Activated T-cell treated with anti-CD3 and anti-CD28 coated beads, Interleukin-2, amount 50 U/mL, for 1 hour (primary cell): ENCODE results near the gene ARNT2.

ENCODE experiments used
- DNase-seq: peaks from one replicate; pipeline ENCODE4 v3.0.0-alpha.2; 2020

The ARNT2 gene

DNA sequence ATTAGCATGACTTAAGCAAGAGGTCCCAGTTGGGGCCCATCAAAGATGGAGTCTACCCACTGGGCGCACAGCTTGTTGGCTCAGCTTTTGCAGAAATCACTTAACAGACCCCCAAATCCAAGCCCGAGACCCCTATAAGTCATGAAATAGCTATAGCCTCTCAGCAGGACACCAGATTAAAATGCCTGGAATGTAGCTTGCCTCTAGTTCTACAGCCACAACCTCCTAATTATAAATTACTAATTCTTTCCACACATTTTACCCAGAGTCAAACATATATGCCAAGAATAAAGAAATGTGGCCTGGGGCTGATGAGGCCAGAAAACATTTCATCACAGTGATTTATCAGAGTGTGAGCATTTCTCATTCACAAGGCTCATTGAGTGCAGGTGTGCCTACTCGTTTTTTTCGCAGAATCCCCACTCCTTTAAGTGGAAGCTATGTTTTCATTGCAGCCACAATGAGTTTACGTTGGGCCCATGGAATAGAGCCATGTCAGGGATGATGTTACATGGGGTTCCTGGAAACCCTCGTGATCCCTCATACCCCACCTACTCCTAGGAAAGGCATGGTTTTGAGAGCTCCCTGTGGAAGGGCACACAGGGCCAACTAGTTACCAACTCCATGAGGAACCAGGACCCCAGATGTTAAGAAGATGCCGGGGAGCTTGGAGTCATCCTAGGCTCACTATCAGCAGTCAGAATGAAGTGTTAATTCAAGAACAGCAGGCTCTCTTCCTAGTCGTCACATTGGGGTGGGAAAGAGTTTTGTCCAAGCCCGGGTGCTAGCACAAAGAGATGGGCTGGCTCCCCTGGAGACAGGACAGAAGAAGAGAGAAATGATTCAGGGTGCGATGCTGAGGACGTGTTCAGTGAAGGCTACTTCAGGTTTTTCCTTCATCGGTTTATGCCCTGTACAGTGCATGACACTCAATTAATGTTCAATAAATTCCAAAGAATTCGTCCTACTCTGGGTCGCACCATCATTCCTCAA is 200.7 kb downstream of the ARNT2 start:
- DNase-seq, result no peak

DNA sequence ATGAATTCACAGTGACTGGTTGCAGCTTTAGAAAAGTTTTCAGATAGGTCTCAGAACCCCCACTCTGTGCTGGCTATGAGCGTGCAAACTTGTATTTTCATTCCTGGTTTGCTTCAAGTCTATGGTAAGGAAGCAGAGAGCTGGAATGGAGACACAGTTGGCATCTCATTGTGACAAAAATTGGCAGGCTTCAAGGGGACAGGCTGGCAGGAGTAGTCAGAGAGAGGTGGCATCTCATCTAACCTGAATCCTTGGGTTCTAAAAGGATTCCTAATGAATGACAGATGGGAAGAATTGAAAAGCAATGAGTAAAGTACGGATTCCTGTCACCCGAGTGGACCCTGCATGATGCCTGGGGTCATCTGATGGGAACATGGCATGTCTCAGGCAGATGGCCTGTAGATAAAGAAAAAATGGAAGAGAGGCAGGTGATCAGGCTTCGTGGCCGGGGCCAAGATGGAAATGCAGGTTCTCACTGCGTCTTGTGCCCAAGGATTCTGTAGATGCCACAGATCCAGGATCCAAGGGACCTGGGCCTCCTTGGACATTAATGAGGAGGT is 201.5 kb downstream of the ARNT2 start:
- DNase-seq, result no peak

DNA sequence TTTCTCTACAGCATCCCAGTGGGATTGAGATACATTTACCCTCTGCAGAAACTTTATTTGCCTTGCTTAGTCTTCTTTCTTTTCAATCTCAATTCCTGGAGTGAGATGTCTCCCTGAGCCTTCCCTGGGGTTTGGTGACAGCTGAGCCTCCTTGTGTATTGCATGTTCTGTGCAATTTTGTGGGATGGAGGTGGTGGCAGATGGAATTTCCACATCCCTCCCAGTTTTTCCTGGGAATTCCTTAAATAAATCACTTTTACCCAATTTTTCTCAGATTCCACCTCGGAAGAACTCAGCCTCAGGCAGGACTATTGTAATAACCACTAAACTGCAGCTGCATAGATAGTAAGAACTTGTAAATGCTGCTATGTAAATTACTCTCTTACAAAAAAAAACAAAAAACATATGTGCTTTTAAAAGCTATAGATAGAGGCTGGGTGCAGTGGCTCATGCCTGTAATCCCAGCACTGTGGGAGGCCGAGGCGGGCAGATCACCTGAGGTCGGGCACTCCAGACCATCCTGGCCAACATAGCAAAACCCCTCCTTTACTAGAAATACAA is 202.4 kb downstream of the ARNT2 start:
- DNase-seq, result no peak

DNA sequence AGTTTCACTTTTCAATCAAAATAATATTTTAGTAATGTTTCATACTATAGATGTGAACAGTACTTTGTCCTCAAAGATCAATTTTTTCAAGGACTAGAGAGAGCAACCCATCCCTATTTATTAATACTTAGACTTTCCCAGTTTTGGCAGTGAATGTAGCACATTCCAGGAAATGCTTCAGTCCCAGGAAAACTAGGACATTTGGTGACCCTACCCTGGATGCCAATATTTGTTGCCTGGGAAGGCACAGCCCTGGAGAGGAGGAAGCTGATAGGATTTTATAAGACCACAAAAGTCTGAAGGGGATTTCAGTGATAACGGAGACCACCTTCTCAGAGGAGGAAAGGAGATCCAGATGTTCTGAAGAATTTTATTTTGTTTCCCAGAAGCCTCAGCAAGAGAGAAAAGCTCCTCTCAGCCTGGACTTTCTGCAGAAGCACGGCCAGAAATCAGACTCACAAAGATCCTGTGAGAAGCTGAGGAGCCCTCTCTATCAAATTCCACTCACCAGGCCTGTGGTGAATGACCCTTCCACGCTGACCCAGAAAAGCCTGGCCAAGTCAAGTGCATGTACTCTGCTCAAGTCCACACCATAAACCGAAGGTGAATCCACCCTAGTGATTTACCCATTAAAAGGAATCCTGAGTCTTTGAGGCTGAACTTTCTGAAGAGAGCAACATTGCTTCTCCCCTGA is 203.3 kb downstream of the ARNT2 start:
- no peak for DNase-seq

GRCh38 chr15:80608688-80609087 is 204.5 kb downstream of the ARNT2 start:
- no peak for DNase-seq

GRCh38 chr15:80609091-80609490 is 204.9 kb downstream of the ARNT2 start:
- DNase-seq, result no peak

DNA sequence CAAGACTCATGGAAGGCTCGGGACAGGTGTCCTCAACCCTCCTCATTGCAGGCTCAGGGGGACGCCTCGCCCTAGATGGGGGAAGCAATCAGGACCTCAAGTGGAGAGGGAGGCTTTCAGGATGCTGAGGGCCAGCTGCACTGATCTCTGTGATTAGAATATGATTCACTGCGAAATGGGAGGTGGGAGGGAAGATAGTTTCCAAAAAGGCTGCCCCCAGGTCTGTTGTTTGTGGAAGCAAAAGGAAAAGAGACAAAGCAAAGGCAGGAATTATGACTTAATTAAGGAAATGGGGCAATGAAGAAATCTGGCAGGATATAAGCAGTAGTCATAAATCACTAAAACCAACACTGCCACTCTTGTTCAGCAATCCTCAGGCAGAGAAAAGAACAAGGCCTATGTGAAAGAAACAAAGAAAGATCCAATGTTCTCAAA is 205.3 kb downstream of the ARNT2 start:
- DNase-seq, result no peak

GRCh38 chr15:80611543-80612080 is 207.4 kb downstream of the ARNT2 start:
- DNase-seq, result no peak

DNA sequence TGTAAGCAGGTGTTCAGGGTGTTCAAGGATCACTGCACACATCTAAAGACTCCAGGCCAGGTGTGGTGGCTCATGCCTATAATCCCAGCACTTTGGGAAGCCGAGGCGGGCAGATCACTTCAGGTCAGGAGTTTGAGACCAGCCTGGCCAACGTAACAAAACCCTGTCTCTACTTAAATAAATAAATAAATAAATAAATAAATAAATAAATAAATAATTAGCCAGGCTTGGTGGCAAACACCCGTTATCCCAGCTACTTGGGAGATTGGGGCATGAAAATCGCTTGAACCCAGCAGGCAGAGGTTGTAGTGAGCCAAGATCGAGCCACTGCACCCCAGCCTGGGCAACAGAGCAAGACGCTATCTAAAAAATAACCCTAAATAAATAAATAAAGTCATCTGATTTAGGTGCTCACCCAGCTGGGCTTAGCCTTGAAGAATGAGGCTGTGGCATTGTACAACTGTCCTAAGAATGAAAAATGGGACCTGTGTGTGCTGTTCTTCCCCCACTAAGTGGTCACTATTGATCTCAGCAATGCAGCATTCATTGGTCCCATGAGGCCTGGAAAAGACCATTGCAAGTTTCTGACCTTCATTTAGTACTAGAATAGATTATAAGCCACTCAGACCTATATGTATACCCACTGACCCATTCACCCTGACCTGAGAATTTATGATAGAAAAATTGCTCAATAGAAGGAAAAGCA is 208.1 kb downstream of the ARNT2 start:
- DNase-seq, result no peak

- DNase-seq, result no peak
Observed at GRCh38 chr15:80613762-80614365, 209.7 kb downstream of the ARNT2 start.

- DNase-seq, result no peak
Observed at GRCh38 chr15:80614711-80615360, 210.7 kb downstream of the ARNT2 start.

GRCh38 chr15:80615361-80615736 is 211.2 kb downstream of the ARNT2 start:
- no peak for DNase-seq

DNA sequence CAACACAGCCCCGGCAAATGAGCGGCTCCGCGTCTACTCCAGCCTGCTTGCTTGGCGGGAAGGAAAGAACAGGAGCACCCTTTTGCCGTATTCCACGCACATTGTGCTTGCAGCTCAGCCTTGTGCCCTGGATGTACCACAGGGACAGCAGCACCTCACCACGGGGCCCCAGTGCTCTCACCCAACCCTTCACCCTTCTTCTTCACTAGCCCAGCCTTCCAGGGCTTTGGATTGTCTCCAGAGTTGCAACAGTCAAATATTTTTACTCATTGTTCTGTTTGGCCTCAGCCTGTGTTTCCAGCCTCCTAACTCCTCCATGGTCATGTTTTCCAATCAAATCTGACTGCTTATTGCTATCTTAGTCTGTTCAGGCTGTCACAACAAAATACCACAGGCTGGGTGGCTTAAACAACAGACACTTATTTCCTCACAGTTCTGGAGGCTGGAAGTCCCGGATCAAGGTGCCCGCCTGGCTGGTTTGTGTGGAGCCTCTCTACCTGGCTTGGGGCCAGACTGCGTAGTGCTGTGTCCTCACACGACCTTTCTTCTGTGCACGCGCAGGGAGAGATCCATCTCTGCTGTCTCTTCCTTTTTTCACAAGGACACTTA is 211.7 kb downstream of the ARNT2 start:
- DNase-seq, result no peak

DNA sequence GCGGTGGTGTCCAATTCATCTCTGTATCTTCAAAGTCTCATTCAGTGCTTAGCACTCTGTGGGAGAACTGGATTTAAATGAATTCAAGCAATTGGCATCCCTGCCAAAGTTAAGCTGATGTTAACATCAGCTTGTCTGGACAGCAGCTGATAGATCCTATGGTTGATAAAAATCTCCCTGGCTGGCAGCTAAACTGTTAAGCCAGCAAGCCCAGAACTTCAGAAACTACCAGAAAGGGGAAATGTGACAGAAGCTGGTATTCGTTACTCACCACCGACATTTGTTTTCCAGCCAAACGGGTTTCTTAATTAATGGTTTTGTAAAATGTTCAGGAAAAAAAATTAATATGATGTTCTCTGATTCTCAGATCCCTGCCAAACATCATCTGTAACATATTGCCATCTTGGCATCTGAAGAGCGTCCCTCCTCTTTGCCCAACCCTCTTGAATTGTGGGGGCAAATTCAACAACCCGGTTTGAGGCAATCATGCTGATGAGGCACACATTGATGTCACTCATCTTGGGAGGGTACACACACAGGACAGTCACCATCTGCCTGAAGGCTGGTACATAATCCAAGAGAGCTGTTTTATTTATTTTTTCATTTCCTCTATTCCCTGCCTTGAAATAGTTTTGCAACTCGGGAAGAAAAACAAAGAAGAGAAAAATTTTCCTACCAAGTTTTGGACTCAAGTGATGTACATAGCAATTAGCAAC is 214.7 kb downstream of the ARNT2 start:
- DNase-seq, result no peak

DNA sequence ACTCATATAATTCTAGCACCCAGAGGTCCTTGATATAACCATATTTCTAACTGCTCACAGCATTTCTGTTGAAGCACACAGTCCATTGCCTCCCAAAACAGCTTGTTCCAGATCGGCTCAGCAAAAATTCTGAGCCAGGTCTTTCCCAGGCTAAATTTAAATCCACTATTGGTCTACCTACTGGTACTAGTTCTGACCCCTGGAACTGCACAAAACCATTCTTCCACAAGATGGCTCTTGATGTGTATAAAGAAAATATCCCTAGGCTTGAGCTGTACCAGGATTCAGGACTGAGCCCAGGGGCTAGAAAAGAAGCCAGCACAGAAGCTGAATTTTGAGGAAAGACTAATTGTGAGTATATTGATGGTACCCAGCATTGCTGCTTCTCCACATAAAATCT is 215.5 kb downstream of the ARNT2 start:
- no peak for DNase-seq

GRCh38 chr15:80620141-80620540 is 216.0 kb downstream of the ARNT2 start:
- DNase-seq, result no peak

- no peak for DNase-seq
Observed at GRCh38 chr15:80620931-80621330, 216.7 kb downstream of the ARNT2 start.

- DNase-seq, result no peak
Observed at GRCh38 chr15:80626643-80627120, 222.5 kb downstream of the ARNT2 start.

GRCh38 chr15:80629355-80629754 is 225.2 kb downstream of the ARNT2 start:
- no peak for DNase-seq

GRCh38 chr15:80630981-80631380 is 226.8 kb downstream of the ARNT2 start:
- no peak for DNase-seq
